Measurements from ENCODE around the gene C21orf58.

Gene C21orf58

GRCh38 chr21:46268371-46268770 lies 55.3 kb downstream of the C21orf58 start:
- no peak for TF ChIP-seq CTCF (IDR thresholded peaks at IDR 0.05)

- TF ChIP-seq CTCF (IDR thresholded peaks at IDR 0.05), result no peak
These were observed 56.7 kb downstream of the C21orf58 start for GRCh38 chr21:46266946-46267345.

- TF ChIP-seq CTCF (IDR thresholded peaks at IDR 0.05), result no peak
These were observed 57.7 kb downstream of the C21orf58 start for GRCh38 chr21:46265736-46266525.

GRCh38 chr21:46264690-46265144 lies 59.0 kb downstream of the C21orf58 start:
- TF ChIP-seq CTCF (IDR thresholded peaks at IDR 0.05), result no peak

GRCh38 chr21:46264046-46264689 lies 59.5 kb downstream of the C21orf58 start:
- TF ChIP-seq CTCF (IDR thresholded peaks at IDR 0.05), result no peak

- TF ChIP-seq CTCF (IDR thresholded peaks at IDR 0.05), result no peak
These were observed 67.1 kb downstream of the C21orf58 start for GRCh38 chr21:46256501-46256994.

- no peak for TF ChIP-seq CTCF (IDR thresholded peaks at IDR 0.05)
These were observed 67.8 kb downstream of the C21orf58 start for GRCh38 chr21:46255758-46256337.

Measured in LNCAP (cell line).